ENCODE measurements around the gene LDHB.

- TF ChIP-seq CTCF (conservative IDR thresholded peaks at IDR 0.05; ENCODE audit: low read depth, low read length) (no peak), EZH2 (IDR thresholded peaks at IDR 0.05; ENCODE audit: low read length, unreplicated experiment) (no peak), EZH2phosphoT487 (IDR thresholded peaks at IDR 0.05; ENCODE audit: borderline replicate concordance, low read length) (no peak)
Measured at GRCh38 chr12:21600196-21600595, 57.4 kb downstream of the LDHB start.
